ENCODE measurements around the gene NR0B2. TPM values are rescaled to one million over a fixed set of nuclear protein-coding genes. Genes with fewer than 3 reads are reported as not detected.
A peak's percentile ranks its signal among the peaks of the same experiment; 100 is the strongest.

The NR0B2 gene
- polyA plus RNA-seq, 1 experiment: not detected

- TF ChIP-seq, protein P1, sequence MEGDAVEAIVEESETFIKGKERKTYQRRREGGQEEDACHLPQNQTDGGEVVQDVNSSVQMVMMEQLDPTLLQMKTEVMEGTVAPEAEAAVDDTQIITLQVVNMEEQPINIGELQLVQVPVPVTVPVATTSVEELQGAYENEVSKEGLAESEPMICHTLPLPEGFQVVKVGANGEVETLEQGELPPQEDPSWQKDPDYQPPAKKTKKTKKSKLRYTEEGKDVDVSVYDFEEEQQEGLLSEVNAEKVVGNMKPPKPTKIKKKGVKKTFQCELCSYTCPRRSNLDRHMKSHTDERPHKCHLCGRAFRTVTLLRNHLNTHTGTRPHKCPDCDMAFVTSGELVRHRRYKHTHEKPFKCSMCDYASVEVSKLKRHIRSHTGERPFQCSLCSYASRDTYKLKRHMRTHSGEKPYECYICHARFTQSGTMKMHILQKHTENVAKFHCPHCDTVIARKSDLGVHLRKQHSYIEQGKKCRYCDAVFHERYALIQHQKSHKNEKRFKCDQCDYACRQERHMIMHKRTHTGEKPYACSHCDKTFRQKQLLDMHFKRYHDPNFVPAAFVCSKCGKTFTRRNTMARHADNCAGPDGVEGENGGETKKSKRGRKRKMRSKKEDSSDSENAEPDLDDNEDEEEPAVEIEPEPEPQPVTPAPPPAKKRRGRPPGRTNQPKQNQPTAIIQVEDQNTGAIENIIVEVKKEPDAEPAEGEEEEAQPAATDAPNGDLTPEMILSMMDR (IDR thresholded peaks at IDR 0.05; ENCODE audit: low read depth, low read length): no peak
- Histone ChIP-seq H3K9me3 (ENCODE audit: control insufficient read depth, insufficient read depth, low read length) (no peaks in the 10 kb centered on the region), H3K27me3 (ENCODE audit: control insufficient read depth, insufficient read depth, low read length) (peaks cover 6% of the 10 kb centered on the region), H3K4me3 (ENCODE audit: low read depth, low read length) (no peak overlapping the region), H3K27ac (ENCODE audit: low read depth, low read length) (no peak overlapping the region)
- ChIA-PET CTCF (no interaction called here), POLR2A (no interaction called here)
- no peak for DNase-seq (ENCODE audit: low read depth, low spot score)
These were observed 6.5 kb downstream of the NR0B2 start for GRCh38 chr1:26907071-26907917.

DNA sequence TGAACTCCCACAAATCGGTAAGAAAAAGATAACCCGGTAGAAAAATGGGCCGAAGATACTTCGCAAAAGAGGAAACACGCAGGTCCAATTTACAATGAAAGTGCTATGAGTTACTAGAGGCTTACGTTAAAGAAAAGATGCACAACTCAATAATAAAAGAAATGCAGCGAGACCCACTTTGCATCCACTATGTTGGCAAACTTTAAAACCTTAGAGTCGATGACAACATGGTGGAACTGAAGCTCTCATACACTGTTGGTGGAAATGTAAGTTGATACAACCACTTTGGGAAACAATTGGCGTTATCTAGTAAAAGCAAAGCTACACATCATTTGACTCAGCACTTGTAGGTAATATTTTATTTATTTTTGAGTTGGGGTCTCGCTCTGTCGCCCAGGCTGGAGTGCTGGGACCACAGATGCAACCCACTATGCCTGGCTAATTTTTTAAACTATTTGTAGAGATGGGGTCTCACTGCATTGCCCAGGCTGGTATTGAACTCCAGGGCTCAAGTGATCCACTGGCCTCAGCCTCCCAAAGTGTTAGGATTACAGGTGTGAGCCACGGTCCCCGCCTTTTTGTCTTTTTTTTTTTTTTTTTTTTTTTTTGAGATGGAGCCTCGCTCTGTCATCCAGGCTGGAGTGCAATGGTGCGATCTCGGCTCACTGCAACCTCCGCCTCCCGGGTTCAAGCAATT, 12.8 kb downstream of the NR0B2 start:
- Histone ChIP-seq H3K9me3 (ENCODE audit: control insufficient read depth, insufficient read depth, low read length) (no peaks in the 10 kb centered on the region), H3K4me3 (ENCODE audit: low read depth, low read length) (peak overlapping the region; percentile 95), H3K27me3 (ENCODE audit: control insufficient read depth, insufficient read depth, low read length) (no peaks in the 10 kb centered on the region), H3K27ac (ENCODE audit: low read depth, low read length) (peak overlapping the region; percentile 21)
- CTCF ChIA-PET: interaction anchor here (0.7 to 1.5 kb wide), 2 partner anchors 9 to 97 kb away, joined by 3 read pairs; no protein-coding TSS in a partner anchor
- TF ChIP-seq, protein P1 (IDR thresholded peaks at IDR 0.05; ENCODE audit: low read depth, low read length): no peak
- POLR2A ChIA-PET: interaction anchor here (0.6 to 2.8 kb wide), 9 partner anchors 9 to 366 kb away, joined by 3 to 24 read pairs (median 4); partner anchors contain the start of gene GPN2
- no peak for DNase-seq (ENCODE audit: low read depth, low spot score)

DNA sequence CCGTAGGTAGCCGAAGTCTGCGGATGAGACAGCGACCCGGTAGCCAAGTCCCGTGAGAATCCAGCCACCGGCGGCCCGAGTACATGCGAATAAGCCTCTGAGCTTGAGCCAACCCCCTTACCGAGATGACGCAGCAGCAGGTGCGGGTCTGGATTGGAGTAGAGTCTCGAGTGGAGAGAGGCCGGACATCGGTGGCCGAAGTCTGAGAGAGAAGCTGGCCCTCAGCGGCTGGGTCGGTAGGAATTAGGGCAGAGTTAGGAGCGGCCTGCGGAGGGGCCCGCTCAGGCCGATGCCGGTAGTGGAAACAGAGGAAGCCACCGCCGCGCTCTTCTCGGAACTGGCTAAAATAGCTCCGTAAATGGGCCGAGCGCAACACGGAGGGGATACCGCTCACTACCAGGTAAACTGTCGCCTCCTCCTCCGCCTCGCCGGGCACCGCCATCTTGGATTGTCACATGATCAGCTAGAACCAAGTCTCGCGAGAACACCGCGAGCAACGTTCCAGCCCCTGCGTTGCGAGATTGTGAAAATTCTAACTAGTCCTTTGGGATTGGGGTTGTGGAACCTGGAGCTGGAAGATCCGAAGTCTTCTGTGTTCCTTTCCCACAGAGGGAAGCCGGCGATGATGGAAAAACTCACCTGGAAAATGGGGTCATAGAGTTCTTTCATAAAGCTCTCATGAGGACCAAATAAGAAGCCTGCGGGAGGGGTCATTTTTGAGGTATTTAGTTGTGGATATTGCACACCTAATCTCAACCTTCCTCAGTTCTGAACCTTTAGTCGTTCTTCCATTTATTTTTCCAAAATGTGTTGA, 13.6 kb downstream of the NR0B2 start, which contains the start of gene GPATCH3:
TSS of gene GPATCH3 (minus strand) at position 467 of the 814 bp plus-strand sequence. CDS start at position 442, 25 bp downstream.
- H3K4me3 ChIP-seq (ENCODE audit: low read depth, low read length): peak within 1 kb of the TSS; percentile 95
- ChIA-PET CTCF (interaction anchor here (0.7 to 1.5 kb wide), 3 partner anchors 8 to 300 kb away, joined by 3 read pairs; no protein-coding TSS in a partner anchor), POLR2A (interaction anchor here (0.5 to 2.8 kb wide), 10 partner anchors 10 to 531 kb away, joined by 3 to 24 read pairs (median 4); partner anchors contain the start of gene GPN2)
- TF ChIP-seq, protein P1 (IDR thresholded peaks at IDR 0.05; ENCODE audit: low read depth, low read length): no peak
- DNase-seq (ENCODE audit: low read depth, low spot score): peak; percentile 88
- H3K9me3 ChIP-seq (ENCODE audit: control insufficient read depth, insufficient read depth, low read length): no peaks in the 10 kb centered on the region
- no peaks in the 10 kb centered on the region for H3K27me3 ChIP-seq (ENCODE audit: control insufficient read depth, insufficient read depth, low read length)
- peak within 1 kb of the TSS; percentile 85 for H3K27ac ChIP-seq (ENCODE audit: low read depth, low read length)

DNA sequence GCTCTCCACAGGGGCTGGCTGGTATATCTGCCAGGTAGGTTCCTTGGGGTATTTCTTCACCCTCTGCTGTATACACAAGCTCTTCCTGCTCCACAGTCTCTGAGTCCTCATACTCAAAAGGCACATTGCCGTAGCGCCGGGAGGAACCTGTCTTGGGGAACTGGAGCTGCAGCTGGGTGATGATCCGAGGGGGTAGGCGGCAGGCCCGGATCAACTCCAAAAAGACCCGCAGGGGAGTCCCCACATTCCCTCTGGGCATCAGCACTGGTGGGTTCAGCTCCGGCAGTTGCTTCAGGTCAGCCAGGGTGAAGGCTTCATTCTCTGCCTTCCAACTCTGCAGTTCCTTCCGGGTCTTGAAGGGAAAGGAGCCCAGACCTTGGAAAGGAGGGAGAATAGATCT, 16.4 kb downstream of the NR0B2 start:
- no peak overlapping the region for H3K27ac ChIP-seq (ENCODE audit: low read depth, low read length)
- H3K4me3 ChIP-seq (ENCODE audit: low read depth, low read length): no peak overlapping the region
- DNase-seq (ENCODE audit: low read depth, low spot score): no peak
- no peaks in the 10 kb centered on the region for H3K27me3 ChIP-seq (ENCODE audit: control insufficient read depth, insufficient read depth, low read length)
- TF ChIP-seq, protein P1 (IDR thresholded peaks at IDR 0.05; ENCODE audit: low read depth, low read length): no peak
- ChIA-PET CTCF (interaction anchor here (1.6 kb wide), 1 partner anchor 10 kb away, joined by 3 read pairs; no protein-coding TSS in a partner anchor), POLR2A (no interaction called here)
- no peaks in the 10 kb centered on the region for H3K9me3 ChIP-seq (ENCODE audit: control insufficient read depth, insufficient read depth, low read length)

Measured in AG04450 (cell line).